CD4-positive, alpha-beta T cell treated with Interleukin-17A for 1 hour (primary cell): ENCODE data around the gene CACNA1G.
A peak's percentile ranks its signal among the peaks of the same experiment; 100 is the strongest.

Experiments used
- DNase-seq: peaks from one replicate; pipeline ENCODE4 v3.0.0-alpha.2; 2020

CACNA1G gene

DNA sequence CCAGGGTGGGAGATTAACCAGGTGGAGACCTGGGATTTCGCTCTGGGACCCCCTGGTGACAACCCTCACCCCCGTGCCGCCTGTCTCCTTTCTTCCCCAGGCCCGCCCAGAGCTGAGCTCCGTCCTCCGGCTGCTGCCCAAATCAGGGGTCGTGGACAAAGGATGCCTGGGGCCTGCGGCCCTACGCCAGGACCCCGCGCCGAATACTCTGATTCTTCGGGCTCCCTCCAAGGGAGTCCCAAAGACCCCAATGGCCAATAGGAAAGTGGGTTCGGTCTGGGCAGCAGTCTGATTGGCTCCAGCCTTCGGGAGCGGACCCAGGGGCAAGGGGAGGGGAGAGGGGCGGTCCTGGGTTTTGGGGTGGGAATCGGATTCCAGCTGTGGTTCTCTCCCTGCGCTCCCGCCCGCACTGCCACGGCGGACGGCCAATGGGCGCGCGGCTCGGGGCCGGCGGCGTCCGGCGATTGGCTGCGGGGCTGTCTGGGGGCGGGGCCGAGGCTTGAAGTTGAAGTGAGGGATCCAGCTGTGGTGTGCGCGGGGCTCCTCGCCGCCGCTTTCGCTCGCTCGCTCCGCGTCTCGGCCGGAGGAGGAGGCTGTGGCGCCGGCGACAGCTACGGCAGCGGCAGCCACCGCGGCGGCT is at the start of gene CACNA1G:
TSS of gene CACNA1G (plus strand) at position 531 of the 640 bp plus-strand sequence. CDS start 745 bp downstream, outside the sequence.
- DNase-seq: peak; percentile 91

GRCh38 chr17:50511058-50511457 is 49.5 kb upstream of the CACNA1G start:
- peak; percentile 77 for DNase-seq

- DNase-seq: no peak
Observed at GRCh38 chr17:50513495-50513894, 47.0 kb upstream of the CACNA1G start.

GRCh38 chr17:50514388-50514787 is 46.1 kb upstream of the CACNA1G start:
- DNase-seq: no peak

DNA sequence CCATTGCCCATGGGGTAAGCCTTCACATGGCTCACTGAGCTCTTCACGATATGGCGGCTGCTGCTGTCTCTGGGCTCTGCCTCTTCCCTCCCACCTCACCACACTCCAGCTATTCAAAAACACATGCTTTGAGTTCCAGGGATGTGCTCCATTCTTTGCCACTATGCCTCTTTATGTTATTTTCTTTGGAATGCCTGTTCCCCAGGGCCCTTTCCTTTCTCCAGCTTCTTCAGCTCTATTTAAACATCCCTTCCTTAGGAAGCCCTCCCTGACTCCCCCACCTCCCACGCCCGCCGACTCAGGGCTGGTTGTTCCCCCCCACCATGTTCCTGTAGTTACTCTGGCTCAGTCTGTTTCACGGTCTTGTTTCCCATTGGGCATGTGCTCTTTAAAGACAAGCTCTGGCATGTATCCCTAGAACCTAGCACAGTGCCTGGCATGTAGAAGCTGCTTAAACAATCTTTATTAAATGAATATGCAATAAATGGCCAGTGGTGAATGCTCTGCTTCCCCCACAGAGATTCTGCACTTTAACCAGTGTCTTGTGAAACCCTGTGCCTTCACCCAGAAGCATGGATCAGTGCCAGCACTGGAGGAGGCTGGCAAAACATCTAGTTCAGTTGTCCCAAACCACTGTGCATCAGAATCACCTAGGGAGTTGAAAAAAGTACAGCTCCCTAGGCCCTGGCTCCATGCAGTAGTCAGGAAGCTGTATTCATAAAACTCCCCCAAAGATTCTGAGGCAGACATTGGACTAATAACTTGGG is 45.4 kb upstream of the CACNA1G start:
- no peak for DNase-seq

DNA sequence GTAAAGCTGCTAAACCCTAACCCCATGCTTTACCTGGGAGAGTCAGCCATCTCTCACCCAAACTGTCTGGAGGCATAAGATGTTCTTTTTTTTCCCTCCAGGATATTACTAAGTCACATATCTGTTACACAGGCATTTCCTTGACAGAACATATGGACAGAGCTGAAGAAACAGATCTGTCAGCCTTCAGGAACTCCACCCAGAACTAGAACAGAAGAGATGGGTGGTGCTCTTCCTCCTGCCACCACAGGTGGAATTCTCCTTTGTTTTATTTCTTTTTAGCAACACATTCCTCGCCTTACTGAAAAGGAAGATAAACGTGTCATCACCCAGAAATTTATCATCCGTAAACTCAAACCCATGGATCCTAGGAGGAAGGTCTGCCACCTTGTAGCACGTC is 43.5 kb upstream of the CACNA1G start:
- no peak for DNase-seq

GRCh38 chr17:50517504-50518383 is 42.8 kb upstream of the CACNA1G start:
- DNase-seq: no peak

DNA sequence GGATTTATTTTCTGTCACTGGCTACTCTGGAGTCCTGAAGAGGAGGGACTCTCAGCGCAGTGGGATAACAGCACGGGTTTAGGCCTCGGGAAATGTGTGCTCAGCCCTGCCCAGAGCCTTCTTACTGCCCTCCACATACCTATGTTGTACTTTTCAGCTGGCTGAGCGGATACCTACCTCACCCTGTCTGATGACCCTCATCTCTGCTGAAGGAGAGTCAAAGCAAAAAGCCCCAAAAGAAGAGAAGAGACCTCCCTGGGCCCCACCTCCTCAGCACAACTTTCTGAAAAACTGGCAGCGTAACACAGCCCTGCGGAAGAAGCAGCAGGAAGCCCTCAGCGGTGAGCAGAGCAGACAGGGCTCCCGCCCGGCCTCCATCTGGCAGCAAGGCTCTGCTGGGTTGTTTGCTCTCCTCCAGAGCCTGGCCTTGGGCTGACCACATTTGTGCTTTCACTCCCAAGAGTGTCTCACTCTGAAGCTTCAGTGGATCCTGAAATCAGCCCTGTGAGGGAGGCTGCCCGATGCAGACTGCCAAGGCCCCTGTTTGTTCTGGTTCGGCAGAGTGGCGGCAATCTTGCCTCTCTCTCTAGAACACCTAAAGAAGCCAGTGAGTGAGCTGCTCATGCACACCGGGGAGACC is 42.0 kb upstream of the CACNA1G start:
- DNase-seq: no peak

GRCh38 chr17:50519141-50519834 is 41.2 kb upstream of the CACNA1G start:
- DNase-seq: no peak

DNA sequence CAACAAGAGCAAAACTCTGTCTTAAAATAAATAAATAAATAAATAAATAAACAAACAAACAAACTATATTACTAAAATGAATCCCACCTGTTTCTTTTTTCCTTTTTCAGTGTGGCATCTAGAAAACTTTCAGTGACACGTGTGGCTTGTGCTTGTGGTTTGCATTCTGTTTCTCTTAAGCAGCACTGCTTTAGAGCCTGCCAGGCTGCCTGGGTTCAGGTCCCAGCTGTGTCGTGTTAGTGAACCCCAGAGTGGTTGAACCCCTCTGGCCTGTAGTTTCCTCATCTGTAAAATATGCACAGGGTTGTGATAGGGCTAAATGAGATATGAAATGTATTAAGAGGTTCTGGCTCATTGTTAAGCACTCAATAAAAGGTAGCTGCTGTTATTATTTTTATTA is 40.0 kb upstream of the CACNA1G start:
- no peak for DNase-seq

DNA sequence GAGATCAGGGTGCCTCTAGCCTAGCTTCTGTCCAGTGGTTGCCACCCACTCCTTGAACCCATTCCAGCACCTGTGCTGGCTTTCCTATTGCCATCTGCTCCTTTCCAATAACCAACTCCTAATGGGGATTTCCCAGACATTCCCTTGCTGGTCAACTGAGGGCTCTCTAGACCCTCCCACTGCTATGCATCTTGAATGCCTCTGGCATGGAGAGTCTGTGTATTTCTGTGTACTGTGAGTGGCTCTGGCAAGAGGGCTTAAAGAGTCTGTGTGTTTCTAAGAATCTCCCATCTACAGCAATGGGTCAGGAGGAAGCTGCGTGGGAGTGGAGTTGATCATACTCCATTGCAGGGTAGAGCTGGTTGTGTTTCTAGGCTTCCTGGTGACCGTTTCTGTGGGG is 39.0 kb upstream of the CACNA1G start:
- DNase-seq: no peak

DNA sequence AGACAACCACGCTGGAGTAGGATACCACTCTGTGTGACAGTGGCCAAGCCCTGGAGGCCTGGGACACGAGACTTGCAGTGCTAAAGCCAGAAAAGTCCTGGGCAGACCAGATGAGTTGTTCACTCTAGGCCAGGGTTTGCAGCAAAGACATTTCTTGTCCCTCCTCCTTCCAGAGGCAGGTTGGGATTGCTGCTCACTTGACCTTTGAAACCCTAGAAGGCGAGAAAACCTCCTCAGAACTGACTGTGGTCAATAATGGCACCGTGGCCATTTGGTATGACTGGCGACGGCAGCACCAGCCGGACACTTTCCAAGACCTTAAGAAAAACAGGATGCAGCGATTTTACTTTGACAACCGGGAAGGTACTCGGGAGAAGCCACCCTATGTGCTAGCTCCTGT is 37.7 kb upstream of the CACNA1G start:
- DNase-seq: no peak

GRCh38 chr17:50523208-50523607 is 37.3 kb upstream of the CACNA1G start:
- no peak for DNase-seq

DNA sequence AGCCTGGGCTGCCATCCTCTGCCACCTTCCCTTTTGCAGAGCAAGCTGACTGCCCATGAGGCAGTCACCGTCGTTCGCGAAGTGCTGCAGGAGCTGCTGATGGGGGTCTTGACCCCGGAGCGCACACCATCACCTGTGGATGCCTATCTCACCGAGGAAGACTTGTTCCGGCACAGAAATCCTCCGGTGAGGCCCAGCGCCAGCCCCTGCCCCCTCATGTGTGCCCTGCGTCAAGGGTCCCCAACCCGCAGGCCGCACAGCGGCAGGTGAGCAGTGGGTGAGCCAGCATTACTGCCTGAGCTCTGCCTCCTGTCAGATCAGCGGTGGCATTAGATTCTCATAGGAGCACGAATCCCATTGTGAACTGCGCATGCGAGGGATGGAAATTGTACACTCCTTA is 35.7 kb upstream of the CACNA1G start:
- no peak for DNase-seq

- DNase-seq: no peak
Observed at GRCh38 chr17:50527155-50527762, 33.3 kb upstream of the CACNA1G start.

DNA sequence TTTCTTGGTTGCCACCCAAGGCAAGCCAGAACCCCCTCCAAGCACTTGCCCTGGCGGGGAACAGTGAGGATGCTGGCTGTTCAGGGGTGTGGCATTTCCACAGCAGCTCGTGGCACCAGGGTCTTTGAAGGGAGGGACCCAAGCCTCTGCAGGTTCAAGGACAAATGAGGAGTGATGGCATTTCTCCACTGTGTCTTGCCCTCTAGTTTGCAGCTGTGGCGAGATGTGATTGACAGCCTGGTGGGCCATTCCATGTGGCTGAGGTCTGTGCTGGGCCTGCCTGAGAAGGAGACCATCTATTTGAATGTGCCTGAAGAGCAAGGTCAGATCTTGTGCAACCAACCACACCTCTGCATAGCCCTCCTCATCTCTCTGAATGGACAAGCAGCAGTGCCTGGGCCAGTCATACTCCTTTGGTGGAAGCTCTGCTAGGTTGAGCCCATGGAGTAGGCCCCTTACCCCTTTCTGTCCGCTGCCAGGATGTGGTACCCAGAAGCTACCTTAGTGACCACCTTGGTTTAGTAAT is 32.5 kb upstream of the CACNA1G start:
- DNase-seq: no peak

- DNase-seq: no peak
Observed at GRCh38 chr17:50529849-50530248, 30.7 kb upstream of the CACNA1G start.

GRCh38 chr17:50531428-50532025 is 29.0 kb upstream of the CACNA1G start:
- DNase-seq: no peak

GRCh38 chr17:50532452-50533024 is 28.0 kb upstream of the CACNA1G start, which contains the start of gene EPN3:
Gene EPN3, plus strand, starts transcription at chr17:50532735. Its CDS starts 3,822 bp downstream, at chr17:50536557.
- DNase-seq: no peak

DNA sequence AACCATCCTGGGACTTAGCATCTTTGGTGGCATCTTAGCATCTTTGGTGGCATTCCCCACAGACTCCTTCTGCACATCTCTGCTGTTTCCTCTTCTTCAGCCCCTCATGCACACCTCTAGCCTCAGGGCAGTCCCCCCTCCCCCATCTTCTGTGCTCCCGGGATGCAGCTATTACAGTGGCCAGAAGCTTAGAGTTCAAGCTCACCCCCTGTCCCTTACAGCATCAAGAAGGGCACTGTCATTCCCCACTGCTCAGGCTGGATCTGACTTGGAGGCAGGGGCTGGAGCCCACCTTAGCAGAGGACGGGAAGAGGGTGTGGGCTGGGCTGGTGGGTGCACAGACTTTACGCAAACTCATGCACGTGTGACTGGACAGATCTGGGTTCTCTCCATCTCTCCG is 27.3 kb upstream of the CACNA1G start:
- DNase-seq: no peak

- DNase-seq: no peak
Observed at GRCh38 chr17:50533720-50534148, 26.8 kb upstream of the CACNA1G start.
